ENCODE data around the gene WDR18.

GRCh38 chr19:1018932-1019615 is 34.9 kb downstream of the WDR18 start:
- TF ChIP-seq POLR2A (IDR thresholded peaks at IDR 0.05) (no peak), CTCF (IDR thresholded peaks at IDR 0.05) (no peak)

All from uterus (tissue), 2 donors.